ENCODE measurements around the gene LRRC4C.

DNA sequence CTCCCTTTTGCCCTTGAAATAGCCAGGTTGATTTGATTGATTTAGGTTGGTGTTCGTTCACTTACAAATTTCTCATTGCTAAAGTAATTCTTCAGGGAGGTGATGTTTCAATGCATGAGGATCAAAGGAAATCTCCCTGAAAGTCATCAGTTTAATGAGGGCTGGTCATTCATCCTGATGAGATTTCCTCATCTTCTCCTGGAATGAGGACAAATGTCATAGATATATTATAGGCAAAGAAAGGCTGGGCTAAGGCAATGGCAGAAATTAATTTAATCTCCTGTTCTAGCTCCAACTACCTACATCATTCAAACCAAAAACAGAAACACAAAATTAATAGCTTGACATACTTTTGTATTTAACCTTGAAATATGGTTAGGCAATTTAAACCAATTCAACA is 1052.1 kb downstream of the LRRC4C start:
- TF ChIP-seq CTCF (IDR thresholded peaks at IDR 0.05) (no peak), POLR2A (IDR thresholded peaks at IDR 0.05) (no peak)
